ENCODE measurements around the gene RAB9B.

GRCh38 chrX:103773445-103773844 lies 58.6 kb downstream of the RAB9B start:
- TF ChIP-seq CTCF (IDR thresholded peaks at IDR 0.05): no peak
- no peak for TF ChIP-seq ZFX (IDR thresholded peaks at IDR 0.05; ENCODE audit: borderline replicate concordance)
